Ovary (tissue), 3 donors: ENCODE results near the gene CBLC.

Source experiments
- EP300 ChIP-seq: sonication (generic); formaldehyde crosslinking; IDR thresholded peaks from one replicate; pipeline ENCODE4 v1.6.1; 2017; ENCODE audit warnings: antibody characterized with exemption
- TF ChIP-seq, protein P1 (sequence below), 3 donors: fragments of 450-650 bp in 2 of 3; fragments of 200-600 bp in 1 of 3; IDR thresholded peaks; one replicate each; pipeline versions ENCODE4 v1.5.1 to v1.8.0; 2016 to 2022; ENCODE audit warnings: antibody characterized with exemption in 3 of 3, mild to moderate bottlenecking in 1 of 3
- donor health status: DM: no; HTN: no; CAD: no.

DNA sequence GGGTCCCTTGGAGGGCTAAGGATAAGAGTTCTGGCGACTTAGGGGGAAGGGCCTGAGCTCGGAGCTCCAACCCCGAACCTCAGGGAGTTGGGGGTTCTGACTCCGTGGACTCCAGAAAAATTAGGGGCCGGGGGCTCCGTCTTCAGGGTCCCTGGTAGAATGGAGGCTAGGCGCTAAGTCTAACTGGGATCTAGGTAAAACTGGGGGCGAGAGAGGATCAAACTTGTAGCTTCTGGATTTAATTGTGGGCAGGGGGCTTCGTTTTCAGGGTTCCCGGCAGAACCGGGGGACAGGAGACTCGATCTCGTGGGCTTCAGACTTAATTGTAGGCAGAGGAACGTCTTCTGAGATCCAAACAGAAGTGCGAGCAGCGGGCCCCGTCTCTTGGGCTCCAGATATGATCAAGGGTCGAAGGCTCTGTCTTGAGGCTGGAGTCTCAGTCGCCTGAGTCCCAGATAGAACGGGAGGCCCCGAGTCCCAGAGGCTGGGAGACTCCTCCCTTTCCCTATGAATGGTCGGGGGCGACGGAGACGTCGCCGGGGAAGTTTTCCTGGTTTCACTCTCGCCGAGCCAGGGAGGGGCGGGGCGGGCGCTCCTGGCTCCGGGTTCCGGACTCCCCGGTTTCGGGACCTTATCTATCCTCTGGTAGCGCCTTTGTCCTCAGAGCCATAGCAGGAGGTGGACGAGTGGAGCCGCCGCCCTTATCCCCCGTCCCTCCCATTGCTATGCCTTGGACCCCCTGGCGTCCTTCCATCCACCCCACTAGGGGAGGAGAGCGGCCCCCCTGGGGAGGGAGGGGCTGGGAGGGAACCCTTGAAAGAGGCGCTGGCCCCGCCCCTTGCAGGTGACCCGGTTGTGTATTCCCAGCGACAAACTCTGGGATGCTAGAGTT lies 69.7 kb downstream of the CBLC start:
- TF ChIP-seq, protein P1, sequence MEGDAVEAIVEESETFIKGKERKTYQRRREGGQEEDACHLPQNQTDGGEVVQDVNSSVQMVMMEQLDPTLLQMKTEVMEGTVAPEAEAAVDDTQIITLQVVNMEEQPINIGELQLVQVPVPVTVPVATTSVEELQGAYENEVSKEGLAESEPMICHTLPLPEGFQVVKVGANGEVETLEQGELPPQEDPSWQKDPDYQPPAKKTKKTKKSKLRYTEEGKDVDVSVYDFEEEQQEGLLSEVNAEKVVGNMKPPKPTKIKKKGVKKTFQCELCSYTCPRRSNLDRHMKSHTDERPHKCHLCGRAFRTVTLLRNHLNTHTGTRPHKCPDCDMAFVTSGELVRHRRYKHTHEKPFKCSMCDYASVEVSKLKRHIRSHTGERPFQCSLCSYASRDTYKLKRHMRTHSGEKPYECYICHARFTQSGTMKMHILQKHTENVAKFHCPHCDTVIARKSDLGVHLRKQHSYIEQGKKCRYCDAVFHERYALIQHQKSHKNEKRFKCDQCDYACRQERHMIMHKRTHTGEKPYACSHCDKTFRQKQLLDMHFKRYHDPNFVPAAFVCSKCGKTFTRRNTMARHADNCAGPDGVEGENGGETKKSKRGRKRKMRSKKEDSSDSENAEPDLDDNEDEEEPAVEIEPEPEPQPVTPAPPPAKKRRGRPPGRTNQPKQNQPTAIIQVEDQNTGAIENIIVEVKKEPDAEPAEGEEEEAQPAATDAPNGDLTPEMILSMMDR (IDR thresholded peaks at IDR 0.05), result no peak
- no peak for TF ChIP-seq EP300
